Measurements from ENCODE around the gene SYNGAP1.

GRCh38 chr6:33502486-33502885 lies 82.6 kb downstream of the SYNGAP1 start:
- TF ChIP-seq EZH2 (IDR thresholded peaks at IDR 0.05; ENCODE audit: low read depth, unreplicated experiment), result no peak
- TF ChIP-seq CTCF (conservative IDR thresholded peaks at IDR 0.05; ENCODE audit: low read depth in 2 of 2), result no peak
- no peak for TF ChIP-seq NANOG (IDR thresholded peaks at IDR 0.05; ENCODE audit: borderline replicate concordance)
- TF ChIP-seq POLR2AphosphoS5 (IDR thresholded peaks at IDR 0.05; ENCODE audit: low read depth), result no peak
- TF ChIP-seq EZH2phosphoT487 (IDR thresholded peaks at IDR 0.05; ENCODE audit: unreplicated experiment), result no peak
- no peak for TF ChIP-seq ZNF331 (CRISPR knock-in tag; IDR thresholded peaks at IDR 0.05; ENCODE audit: low read depth)
- TF ChIP-seq ETS1 (IDR thresholded peaks at IDR 0.05), result no peak
- no peak for TF ChIP-seq STAT1 (IDR thresholded peaks at IDR 0.05; ENCODE audit: unreplicated experiment)
- TF ChIP-seq JUNB (IDR thresholded peaks at IDR 0.05; ENCODE audit: unreplicated experiment), result no peak
- no peak for TF ChIP-seq REST (IDR thresholded peaks at IDR 0.05; ENCODE audit: unreplicated experiment)
- TF ChIP-seq ZNF462 (CRISPR knock-in tag; IDR thresholded peaks at IDR 0.05), result no peak
- no peak for TF ChIP-seq CREB1 (CRISPR knock-in tag; IDR thresholded peaks at IDR 0.05; ENCODE audit: low read depth)
- no peak for TF ChIP-seq ZNF114 (CRISPR knock-in tag; IDR thresholded peaks at IDR 0.05)

Data from GM23338 (cell line).